Mammary epithelial cell (primary cell): ENCODE measurements around the gene DNAJB13.

Experiments used
- EZH2 ChIP-seq: IDR thresholded peaks from 2 replicates; pipeline ENCODE4 v1.6.1; 2012; ENCODE audit warnings: low read length, inconsistent platforms, borderline replicate concordance
- TF ChIP-seq, protein P1 (sequence below), 2 donors: IDR thresholded peaks in 1 of 2; conservative IDR thresholded peaks in 1 of 2; 2 replicates each; pipeline ENCODE4 v1.5.1; 2011 to 2012; ENCODE audit warnings: inconsistent platforms in 2 of 2, low read length in 2 of 2, mild to moderate bottlenecking in 2 of 2, control low read depth in 1 of 2, low read depth in 1 of 2; ENCODE audit not compliant: insufficient read depth in 1 of 2; ENCODE audit errors: extremely low read depth in 1 of 2

- TF ChIP-seq EZH2, result no peak
- TF ChIP-seq, protein P1, sequence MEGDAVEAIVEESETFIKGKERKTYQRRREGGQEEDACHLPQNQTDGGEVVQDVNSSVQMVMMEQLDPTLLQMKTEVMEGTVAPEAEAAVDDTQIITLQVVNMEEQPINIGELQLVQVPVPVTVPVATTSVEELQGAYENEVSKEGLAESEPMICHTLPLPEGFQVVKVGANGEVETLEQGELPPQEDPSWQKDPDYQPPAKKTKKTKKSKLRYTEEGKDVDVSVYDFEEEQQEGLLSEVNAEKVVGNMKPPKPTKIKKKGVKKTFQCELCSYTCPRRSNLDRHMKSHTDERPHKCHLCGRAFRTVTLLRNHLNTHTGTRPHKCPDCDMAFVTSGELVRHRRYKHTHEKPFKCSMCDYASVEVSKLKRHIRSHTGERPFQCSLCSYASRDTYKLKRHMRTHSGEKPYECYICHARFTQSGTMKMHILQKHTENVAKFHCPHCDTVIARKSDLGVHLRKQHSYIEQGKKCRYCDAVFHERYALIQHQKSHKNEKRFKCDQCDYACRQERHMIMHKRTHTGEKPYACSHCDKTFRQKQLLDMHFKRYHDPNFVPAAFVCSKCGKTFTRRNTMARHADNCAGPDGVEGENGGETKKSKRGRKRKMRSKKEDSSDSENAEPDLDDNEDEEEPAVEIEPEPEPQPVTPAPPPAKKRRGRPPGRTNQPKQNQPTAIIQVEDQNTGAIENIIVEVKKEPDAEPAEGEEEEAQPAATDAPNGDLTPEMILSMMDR (conservative IDR thresholded peaks at IDR 0.05 in 1 of 2, IDR thresholded peaks at IDR 0.05 in 1 of 2; ENCODE audit: extremely low read depth in 1 of 2, insufficient read depth in 1 of 2, low read depth in 1 of 2, low read length in 2 of 2), result no peak
Observed at GRCh38 chr11:74000307-74001133, 49.7 kb downstream of the DNAJB13 start.
